ENCODE measurements around the gene TSKU. TPM values are rescaled to one million over a fixed set of nuclear protein-coding genes. Genes with fewer than 3 reads are reported as not detected.
"Not testable (repeated sequence)": the region's sequence is repeated elsewhere in the genome, so short reads cannot be mapped to it uniquely, and the experiment has no call there.

Gene TSKU
- total RNA-seq, 1 experiment from 2014 or later: 68.8 TPM

- DNase-seq: no peak
- Histone ChIP-seq H3K4me3 (ENCODE audit: insufficient read depth, low read depth, low read length) (no peak overlapping the region), H3K36me3 (replicated peaks; ENCODE audit: control insufficient read depth, insufficient read depth, low read length) (no peaks in the 10 kb centered on the region), H3K27me3 (ENCODE audit: control insufficient read depth, insufficient read depth, low read length) (no peaks in the 10 kb centered on the region)
Measured at GRCh38 chr11:76824083-76824939, 41.2 kb downstream of the TSKU start.

- no peak for DNase-seq
- H3K36me3 ChIP-seq (replicated peaks; ENCODE audit: control insufficient read depth, insufficient read depth, low read length): no peaks in the 10 kb centered on the region
- no peak overlapping the region for H3K4me3 ChIP-seq (ENCODE audit: insufficient read depth, low read depth, low read length)
- no peaks in the 10 kb centered on the region for H3K27me3 ChIP-seq (ENCODE audit: control insufficient read depth, insufficient read depth, low read length)
Measured at GRCh38 chr11:76824980-76825725, 42.0 kb downstream of the TSKU start.

- DNase-seq: no peak
- Histone ChIP-seq H3K4me3 (ENCODE audit: insufficient read depth, low read depth, low read length) (no peak overlapping the region), H3K36me3 (replicated peaks; ENCODE audit: control insufficient read depth, insufficient read depth, low read length) (no peaks in the 10 kb centered on the region), H3K27me3 (ENCODE audit: control insufficient read depth, insufficient read depth, low read length) (no peaks in the 10 kb centered on the region)
Measured at GRCh38 chr11:76825726-76826396, 42.7 kb downstream of the TSKU start.

GRCh38 chr11:76826508-76826907 lies 43.4 kb downstream of the TSKU start:
- H3K4me3 ChIP-seq (ENCODE audit: insufficient read depth, low read depth, low read length); H3K27me3 ChIP-seq (ENCODE audit: control insufficient read depth, insufficient read depth, low read length); H3K36me3 ChIP-seq (replicated peaks; ENCODE audit: control insufficient read depth, insufficient read depth, low read length); DNase-seq: not testable (repeated sequence)

- not testable (repeated sequence) for DNase-seq; H3K36me3 ChIP-seq (replicated peaks; ENCODE audit: control insufficient read depth, insufficient read depth, low read length); H3K27me3 ChIP-seq (ENCODE audit: control insufficient read depth, insufficient read depth, low read length); H3K4me3 ChIP-seq (ENCODE audit: insufficient read depth, low read depth, low read length)
Measured at GRCh38 chr11:76827005-76827404, 43.8 kb downstream of the TSKU start.

- no peak for DNase-seq
- Histone ChIP-seq H3K27me3 (ENCODE audit: control insufficient read depth, insufficient read depth, low read length) (no peaks in the 10 kb centered on the region), H3K36me3 (replicated peaks; ENCODE audit: control insufficient read depth, insufficient read depth, low read length) (no peaks in the 10 kb centered on the region), H3K4me3 (ENCODE audit: insufficient read depth, low read depth, low read length) (no peak overlapping the region)
Measured at GRCh38 chr11:76830639-76831327, 47.6 kb downstream of the TSKU start.

DNA sequence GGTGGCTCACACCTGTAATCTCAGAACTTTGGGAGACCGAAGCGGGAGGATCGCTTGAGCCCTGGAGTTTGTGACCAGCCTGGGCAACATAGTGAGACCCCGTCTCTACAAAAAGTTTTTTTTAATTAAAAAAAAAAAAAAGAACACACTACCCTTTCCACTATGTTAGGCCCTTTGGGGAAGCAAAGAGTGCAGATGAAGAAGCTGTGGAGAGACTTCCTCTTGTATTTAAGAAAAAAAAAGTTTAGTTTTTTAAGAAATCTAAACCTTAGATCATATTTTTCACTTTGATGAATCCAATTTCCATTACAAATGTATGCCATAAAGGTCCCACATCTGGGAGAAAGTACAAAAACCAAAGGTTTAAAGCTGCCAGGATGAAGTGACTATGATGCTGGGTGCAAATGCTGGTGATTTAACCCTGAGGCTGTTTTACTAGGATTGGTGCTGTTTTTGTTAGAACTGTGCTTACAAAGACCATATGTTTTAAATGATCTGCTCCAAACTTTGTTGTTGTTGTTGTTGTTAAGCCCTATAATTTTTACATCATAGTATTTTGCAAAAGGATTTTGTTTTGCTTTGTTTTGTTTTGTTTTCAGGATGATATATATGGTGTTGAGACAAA lies 48.6 kb downstream of the TSKU start:
- Histone ChIP-seq H3K4me3 (ENCODE audit: insufficient read depth, low read depth, low read length) (no peak overlapping the region), H3K27me3 (ENCODE audit: control insufficient read depth, insufficient read depth, low read length) (no peaks in the 10 kb centered on the region), H3K36me3 (replicated peaks; ENCODE audit: control insufficient read depth, insufficient read depth, low read length) (no peaks in the 10 kb centered on the region)
- no peak for DNase-seq

GRCh38 chr11:76832361-76832760 lies 49.2 kb downstream of the TSKU start:
- H3K4me3 ChIP-seq (ENCODE audit: insufficient read depth, low read depth, low read length): no peak overlapping the region
- H3K27me3 ChIP-seq (ENCODE audit: control insufficient read depth, insufficient read depth, low read length): no peaks in the 10 kb centered on the region
- H3K36me3 ChIP-seq (replicated peaks; ENCODE audit: control insufficient read depth, insufficient read depth, low read length): no peaks in the 10 kb centered on the region
- no peak for DNase-seq

- DNase-seq: no peak
- Histone ChIP-seq H3K4me3 (ENCODE audit: insufficient read depth, low read depth, low read length) (no peak overlapping the region), H3K36me3 (replicated peaks; ENCODE audit: control insufficient read depth, insufficient read depth, low read length) (no peaks in the 10 kb centered on the region), H3K27me3 (ENCODE audit: control insufficient read depth, insufficient read depth, low read length) (no peaks in the 10 kb centered on the region)
Measured at GRCh38 chr11:76834151-76834550, 51.0 kb downstream of the TSKU start.

- Histone ChIP-seq H3K27me3 (ENCODE audit: control insufficient read depth, insufficient read depth, low read length) (no peaks in the 10 kb centered on the region), H3K4me3 (ENCODE audit: insufficient read depth, low read depth, low read length) (no peak overlapping the region), H3K36me3 (replicated peaks; ENCODE audit: control insufficient read depth, insufficient read depth, low read length) (no peaks in the 10 kb centered on the region)
- DNase-seq: no peak
Measured at GRCh38 chr11:76835036-76835435, 51.9 kb downstream of the TSKU start.

DNA sequence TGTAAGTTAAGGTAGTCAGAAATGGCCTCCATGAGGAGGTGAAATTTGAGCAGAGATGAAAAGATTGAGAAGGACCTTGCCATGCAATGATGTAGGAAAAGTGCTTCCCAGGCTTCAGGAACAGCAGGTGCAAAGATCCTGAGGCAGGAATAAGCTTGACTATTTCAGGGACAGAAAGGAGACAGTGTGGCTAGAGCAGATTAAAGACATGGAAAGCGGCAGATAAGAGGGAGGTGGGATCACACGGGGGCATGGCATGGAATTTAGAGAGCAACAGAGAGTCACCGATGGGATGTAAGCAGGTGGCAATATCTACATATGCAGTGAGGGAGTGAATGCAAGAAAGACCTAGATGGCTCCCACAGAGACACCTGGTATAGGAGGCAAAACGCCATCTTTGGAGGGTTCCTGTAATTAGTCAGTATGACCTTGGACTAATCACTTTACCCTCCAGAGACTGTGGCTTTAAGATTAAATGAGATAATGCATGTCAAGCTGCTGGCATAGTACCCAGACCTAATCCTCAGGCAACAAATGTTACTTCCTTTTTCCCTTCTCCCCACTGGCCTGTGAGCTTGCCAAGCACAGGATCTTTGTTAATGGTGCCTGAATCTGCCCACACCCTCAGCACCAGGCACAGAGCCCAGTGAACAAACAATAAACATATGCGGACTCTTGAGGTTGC lies 52.9 kb downstream of the TSKU start:
- no peaks in the 10 kb centered on the region for H3K27me3 ChIP-seq (ENCODE audit: control insufficient read depth, insufficient read depth, low read length)
- no peak overlapping the region for H3K4me3 ChIP-seq (ENCODE audit: insufficient read depth, low read depth, low read length)
- H3K36me3 ChIP-seq (replicated peaks; ENCODE audit: control insufficient read depth, insufficient read depth, low read length): no peaks in the 10 kb centered on the region
- DNase-seq: no peak

GRCh38 chr11:76836613-76837291 lies 53.6 kb downstream of the TSKU start:
- Histone ChIP-seq H3K27me3 (ENCODE audit: control insufficient read depth, insufficient read depth, low read length) (no peaks in the 10 kb centered on the region), H3K4me3 (ENCODE audit: insufficient read depth, low read depth, low read length) (no peak overlapping the region), H3K36me3 (replicated peaks; ENCODE audit: control insufficient read depth, insufficient read depth, low read length) (no peaks in the 10 kb centered on the region)
- DNase-seq: no peak

Measured in H7 (cell line).